Loucy (cell line): ENCODE measurements around the gene WAC.
"Not testable (repeated sequence)": the region's sequence is repeated elsewhere in the genome, so short reads cannot be mapped to it uniquely, and the experiment has no call there.

ENCODE experiments used
- H2AFZ ChIP-seq: fragments of 200-600 bp; sonication (generic); 2 replicates; pipeline ENCODE4 v1.6.0; 2016; ENCODE audit warnings: antibody characterized with exemption, mild to moderate bottlenecking, low read length, moderate library complexity
- H3F3A ChIP-seq: fragments of 200-600 bp; 2 replicates; pipeline ENCODE4 v1.6.0; 2016; ENCODE audit warnings: antibody characterized with exemption, low read depth, mild to moderate bottlenecking
- H3K27me3 ChIP-seq: fragments of 200-600 bp; sonication (generic); 2 replicates; pipeline ENCODE4 v1.6.1; 2014; ENCODE audit warnings: low read length, mild to moderate bottlenecking; ENCODE audit not compliant: insufficient read depth, poor library complexity, severe bottlenecking
- H3K36me3 ChIP-seq: fragments of 200-600 bp; sonication (generic); 2 replicates; pipeline ENCODE4 v1.6.1; 2016; ENCODE audit warnings: low read length; ENCODE audit not compliant: insufficient read depth
- H3K4me1 ChIP-seq: fragments of 200-600 bp; sonication (generic); 2 replicates; pipeline ENCODE4 v1.5.1; 2014; ENCODE audit warnings: low read length, mild to moderate bottlenecking; ENCODE audit not compliant: insufficient read depth, poor library complexity, severe bottlenecking
- H3K4me2 ChIP-seq: fragments of 200-600 bp; sonication (generic); 2 replicates; pipeline ENCODE4 v1.6.0; 2014; ENCODE audit warnings: antibody characterized with exemption, low read length, low read depth, mild to moderate bottlenecking; ENCODE audit not compliant: poor library complexity, severe bottlenecking
- H3K4me3 ChIP-seq: fragments of 200-600 bp; sonication (generic); 2 replicates; pipeline ENCODE4 v1.5.1; 2014; ENCODE audit warnings: low read length, mild to moderate bottlenecking, mixed read lengths; ENCODE audit not compliant: poor library complexity, severe bottlenecking
- H3K79me2 ChIP-seq: fragments of 200-600 bp; sonication (generic); 2 replicates; pipeline ENCODE4 v1.6.1; 2014; ENCODE audit warnings: low read length; ENCODE audit not compliant: insufficient read depth
- H3K9ac ChIP-seq: fragments of 200-600 bp; sonication (generic); 2 replicates; pipeline ENCODE4 v1.6.0; 2014; ENCODE audit warnings: mild to moderate bottlenecking, low read depth, low read length, moderate library complexity; ENCODE audit not compliant: poor library complexity, severe bottlenecking
- H3K9me2 ChIP-seq: fragments of 200-600 bp; sonication (generic); replicated peaks from 2 replicates; pipeline ENCODE4 v1.6.1; 2016; ENCODE audit warnings: low read depth, low read length, mixed read lengths
- H3K9me3 ChIP-seq: fragments of 200-600 bp; sonication (generic); 2 replicates; pipeline ENCODE4 v1.6.1; 2014; ENCODE audit warnings: mild to moderate bottlenecking, antibody characterized with exemption, low read length, low read depth; ENCODE audit not compliant: insufficient read depth
- H4K20me1 ChIP-seq: fragments of 200-600 bp; sonication (generic); 2 replicates; pipeline ENCODE4 v1.6.0; 2014; ENCODE audit warnings: antibody characterized with exemption, low read length, mild to moderate bottlenecking; ENCODE audit not compliant: insufficient read depth, poor library complexity, severe bottlenecking
- EZH2phosphoT487 ChIP-seq: fragments of 200-600 bp; IDR thresholded peaks from 2 replicates; pipeline ENCODE4 v1.6.1; 2018; ENCODE audit warnings: antibody characterized with exemption, mild to moderate bottlenecking, moderate library complexity, borderline replicate concordance
- TF ChIP-seq, protein P1 (sequence below): fragments of 200-600 bp; sonication (generic); conservative IDR thresholded peaks from 2 replicates; pipeline ENCODE4 v1.5.1; 2014; ENCODE audit warnings: mild to moderate bottlenecking, antibody characterized with exemption, low read length

Gene WAC

DNA sequence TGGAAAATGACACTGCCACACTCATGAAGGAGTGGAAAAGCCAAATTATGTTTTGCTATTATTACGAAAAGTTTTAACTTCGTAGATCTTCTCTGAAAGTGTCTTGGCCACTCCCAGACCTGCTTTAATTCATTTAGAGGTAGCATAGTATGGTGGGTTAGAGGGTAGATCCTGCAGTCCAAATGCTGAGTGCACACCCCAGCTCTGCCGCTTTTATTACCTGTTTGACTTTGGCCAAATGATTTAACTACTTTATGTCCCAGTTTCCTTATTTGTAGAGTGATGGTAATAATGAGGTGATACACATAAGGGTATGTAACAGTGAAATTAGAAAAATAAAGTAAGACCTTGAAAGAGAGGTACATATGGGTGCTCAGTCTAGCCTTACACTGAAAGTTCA lies 23.6 kb upstream of the WAC start:
- Histone ChIP-seq H2AFZ (no peak overlapping the region), H3K27me3 (no peaks in the 10 kb centered on the region), H3K9ac (no peak overlapping the region), H3K4me1 (no peaks in the 10 kb centered on the region), H3F3A (no peaks in the 10 kb centered on the region), H3K36me3 (no peaks in the 10 kb centered on the region), H3K4me3 (no peak overlapping the region), H3K9me3 (no peaks in the 10 kb centered on the region), H3K79me2 (no peaks in the 10 kb centered on the region), H3K4me2 (no peak overlapping the region), H3K9me2 (no peaks in the 10 kb centered on the region), H4K20me1 (no peaks in the 10 kb centered on the region)
- no peak for TF ChIP-seq EZH2phosphoT487
- TF ChIP-seq, protein P1, sequence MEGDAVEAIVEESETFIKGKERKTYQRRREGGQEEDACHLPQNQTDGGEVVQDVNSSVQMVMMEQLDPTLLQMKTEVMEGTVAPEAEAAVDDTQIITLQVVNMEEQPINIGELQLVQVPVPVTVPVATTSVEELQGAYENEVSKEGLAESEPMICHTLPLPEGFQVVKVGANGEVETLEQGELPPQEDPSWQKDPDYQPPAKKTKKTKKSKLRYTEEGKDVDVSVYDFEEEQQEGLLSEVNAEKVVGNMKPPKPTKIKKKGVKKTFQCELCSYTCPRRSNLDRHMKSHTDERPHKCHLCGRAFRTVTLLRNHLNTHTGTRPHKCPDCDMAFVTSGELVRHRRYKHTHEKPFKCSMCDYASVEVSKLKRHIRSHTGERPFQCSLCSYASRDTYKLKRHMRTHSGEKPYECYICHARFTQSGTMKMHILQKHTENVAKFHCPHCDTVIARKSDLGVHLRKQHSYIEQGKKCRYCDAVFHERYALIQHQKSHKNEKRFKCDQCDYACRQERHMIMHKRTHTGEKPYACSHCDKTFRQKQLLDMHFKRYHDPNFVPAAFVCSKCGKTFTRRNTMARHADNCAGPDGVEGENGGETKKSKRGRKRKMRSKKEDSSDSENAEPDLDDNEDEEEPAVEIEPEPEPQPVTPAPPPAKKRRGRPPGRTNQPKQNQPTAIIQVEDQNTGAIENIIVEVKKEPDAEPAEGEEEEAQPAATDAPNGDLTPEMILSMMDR = no peak

DNA sequence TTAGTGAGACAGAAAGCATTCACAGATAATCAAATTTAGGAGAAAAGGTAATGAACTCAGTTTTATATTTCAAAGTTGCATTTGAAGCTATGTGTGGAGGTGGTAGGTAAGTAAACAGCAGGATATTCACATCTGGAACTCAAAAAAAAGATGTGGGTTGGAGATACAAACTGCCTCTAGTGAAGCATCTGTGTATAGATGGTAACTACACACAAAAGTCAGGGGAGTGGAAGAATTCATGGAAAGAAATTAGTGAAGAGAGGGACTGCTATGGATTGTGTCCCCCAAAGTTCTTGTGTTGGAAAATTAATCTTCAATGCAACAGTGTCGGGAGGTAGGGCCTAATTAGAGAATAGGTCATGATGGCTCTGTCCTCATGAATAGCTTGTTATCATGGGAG lies 18.3 kb upstream of the WAC start:
- H3K4me3 ChIP-seq = no peak overlapping the region
- H3K9me3 ChIP-seq = no peaks in the 10 kb centered on the region
- no peaks in the 10 kb centered on the region for H4K20me1 ChIP-seq
- H3K4me1 ChIP-seq = peaks cover 9% of the 10 kb centered on the region
- H3K9me2 ChIP-seq = no peaks in the 10 kb centered on the region
- H3K79me2 ChIP-seq = no peaks in the 10 kb centered on the region
- no peaks in the 10 kb centered on the region; the same call in 1 of the 2 replicates for H3F3A ChIP-seq
- TF ChIP-seq, protein P1 = no peak
- H3K4me2 ChIP-seq = no peak overlapping the region
- no peaks in the 10 kb centered on the region for H3K36me3 ChIP-seq
- no peak overlapping the region for H3K9ac ChIP-seq
- no peaks in the 10 kb centered on the region for H3K27me3 ChIP-seq
- H2AFZ ChIP-seq = no peak overlapping the region

DNA sequence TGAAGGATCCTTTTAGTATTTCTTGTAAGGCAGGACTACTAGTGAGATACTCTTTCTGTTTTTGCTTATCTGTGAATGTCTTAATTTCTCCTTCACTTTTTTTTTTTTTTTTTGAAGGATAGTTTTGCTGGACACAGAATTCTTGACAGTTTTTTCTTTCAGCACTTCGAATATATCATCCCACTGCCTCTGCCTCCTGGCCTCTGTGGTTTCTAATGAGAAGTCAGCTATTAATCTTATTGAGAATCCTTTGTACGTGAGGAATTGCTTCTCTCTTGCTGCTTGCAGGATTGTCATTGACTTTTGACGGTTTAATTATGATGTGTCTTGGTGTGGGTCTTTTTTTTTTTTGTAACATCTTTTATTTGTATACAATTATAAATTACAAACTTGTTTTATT lies 12.6 kb upstream of the WAC start:
- Histone ChIP-seq H3K36me3 (no peaks in the 10 kb centered on the region), H2AFZ (no peak overlapping the region), H3K9ac (no peak overlapping the region), H4K20me1 (no peaks in the 10 kb centered on the region), H3K4me1 (peaks cover 9% of the 10 kb centered on the region), H3K9me3 (peaks cover 9% of the 10 kb centered on the region; the same call in 1 of the 2 replicates), H3K9me2 (no peaks in the 10 kb centered on the region), H3K4me2 (no peak overlapping the region), H3K79me2 (no peaks in the 10 kb centered on the region), H3K27me3 (no peaks in the 10 kb centered on the region), H3K4me3 (no peak overlapping the region), H3F3A (no peaks in the 10 kb centered on the region; the same call in 1 of the 2 replicates)
- TF ChIP-seq, protein P1 = no peak
- TF ChIP-seq EZH2phosphoT487 = no peak

DNA sequence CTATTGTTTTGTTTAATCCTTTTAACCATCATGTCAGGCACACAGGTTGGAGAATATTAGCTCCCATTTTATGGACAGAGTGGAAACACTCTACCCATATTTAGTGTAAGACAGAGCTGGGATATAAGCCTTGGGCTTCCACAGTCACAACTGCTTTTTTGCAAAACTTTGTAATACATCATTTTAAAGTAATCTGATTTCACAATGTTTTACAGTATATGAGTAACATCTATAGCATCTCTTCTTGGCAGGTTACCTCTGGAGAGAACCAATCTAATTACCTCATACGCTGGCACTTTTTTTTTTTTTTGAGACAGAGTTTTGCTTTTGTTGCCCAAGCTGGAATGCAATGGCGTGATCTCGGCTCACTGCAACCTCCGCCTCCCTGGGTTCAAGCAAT lies 12.1 kb upstream of the WAC start:
- H3K9ac ChIP-seq, H3K9me3 ChIP-seq, H2AFZ ChIP-seq, H3K4me1 ChIP-seq, H3K4me3 ChIP-seq, H4K20me1 ChIP-seq, H3K79me2 ChIP-seq, H3K27me3 ChIP-seq, H3K36me3 ChIP-seq, H3K4me2 ChIP-seq, H3K9me2 ChIP-seq, H3F3A ChIP-seq: not testable (repeated sequence)

DNA sequence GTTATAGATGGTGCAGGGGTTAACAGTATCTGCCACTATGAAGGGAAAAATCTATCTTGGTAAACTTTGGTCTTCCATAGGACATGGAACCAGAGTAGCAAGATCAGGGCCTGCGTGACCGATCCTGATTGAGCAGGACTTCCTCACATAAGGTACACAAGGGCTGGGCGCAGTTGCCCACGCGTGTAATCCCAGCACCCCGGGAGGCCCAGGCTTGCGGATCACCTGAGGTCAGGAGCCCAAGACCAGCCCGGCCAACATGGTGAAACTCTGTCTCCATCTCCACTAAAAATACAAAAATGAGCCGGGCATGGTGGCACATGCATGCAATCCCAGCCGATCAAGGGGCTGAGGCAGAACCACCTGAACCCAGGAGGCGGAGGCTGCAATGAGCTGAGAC lies 11.0 kb upstream of the WAC start:
- H4K20me1 ChIP-seq, H3K4me2 ChIP-seq, H3K79me2 ChIP-seq, H3K9me2 ChIP-seq, H3K4me3 ChIP-seq, H3K4me1 ChIP-seq, H3K36me3 ChIP-seq, H2AFZ ChIP-seq, H3K9me3 ChIP-seq, H3K27me3 ChIP-seq, H3K9ac ChIP-seq, H3F3A ChIP-seq: not testable (repeated sequence)
